K562 (cell line): ENCODE measurements around the gene MAPK4.

Experiments used
- SIX5 ChIP-seq, 2 experiments: IDR thresholded peaks; 2 replicates each; pipeline ENCODE4 v1.6.1; 2011; ENCODE audit warnings: low read length in 2 of 2, borderline replicate concordance in 1 of 2, low read depth in 1 of 2, mild to moderate bottlenecking in 1 of 2, moderate library complexity in 1 of 2; ENCODE audit not compliant: insufficient read depth in 1 of 2
- ZNF431 ChIP-seq: sonication (generic); formaldehyde crosslinking; IDR thresholded peaks from 2 replicates; pipeline ENCODE4 v1.8.0; 2022; ENCODE audit warnings: mild to moderate bottlenecking, missing genetic modification reagents

- no peak for TF ChIP-seq ZNF431 (CRISPR knock-in tag)
- TF ChIP-seq SIX5 (IDR thresholded peaks at IDR 0.05; ENCODE audit: borderline replicate concordance in 1 of 2, insufficient read depth in 1 of 2, low read depth in 1 of 2, low read length in 2 of 2): no peak
These were observed 146.3 kb downstream of the MAPK4 start for GRCh38 chr18:50706199-50706598.
